GM12892 (cell line): ENCODE results near the gene LRCH1.

Source experiments
- POLR2AphosphoS5 ChIP-seq: IDR thresholded peaks from 2 replicates; pipeline ENCODE4 v1.6.1; 2011; ENCODE audit warnings: low read depth, low read length, control low read depth
- TAF1 ChIP-seq: IDR thresholded peaks from 2 replicates; pipeline ENCODE4 v1.6.1; 2011; ENCODE audit warnings: low read depth, mild to moderate bottlenecking, control low read depth, low read length, borderline replicate concordance

GRCh38 chr13:46721054-46721453 lies 168.1 kb downstream of the LRCH1 start:
- TF ChIP-seq TAF1 (no peak), POLR2AphosphoS5 (no peak)
